K562 (cell line): ENCODE results near the gene CD300H. TPM values are rescaled to one million over a fixed set of nuclear protein-coding genes. Genes with fewer than 3 reads are reported as not detected.
A peak's percentile ranks its signal among the peaks of the same experiment; 100 is the strongest.

Experiments used
- ARID4B ChIP-seq: sonication (generic); formaldehyde crosslinking; IDR thresholded peaks from 2 replicates; pipeline ENCODE4 v1.8.0; 2022; ENCODE audit warnings: mild to moderate bottlenecking, missing genetic modification reagents
- ATF7 ChIP-seq: fragments of 450-650 bp; IDR thresholded peaks from 2 replicates; pipeline ENCODE4 v1.7.1; 2014; ENCODE audit warnings: mild to moderate bottlenecking, moderate library complexity
- BACH1 ChIP-seq: fragments of 200-800 bp; sonication (Bioruptor generic); IDR thresholded peaks from 2 replicates; pipeline ENCODE4 v1.6.1; 2016; ENCODE audit warnings: missing genetic modification characterization, missing compliant biosample characterization
- C11orf30 ChIP-seq: fragments of 450-650 bp; IDR thresholded peaks from 2 replicates; pipeline ENCODE4 v1.6.1; 2016; ENCODE audit warnings: low read depth, mild to moderate bottlenecking
- CBFA2T3 ChIP-seq: fragments of 450-650 bp; IDR thresholded peaks from 2 replicates; pipeline ENCODE4 v1.6.1; 2017
- EP400 ChIP-seq: fragments of 450-650 bp; IDR thresholded peaks from 2 replicates; pipeline ENCODE4 v1.6.1; 2017; ENCODE audit warnings: antibody characterized with exemption, mild to moderate bottlenecking, moderate library complexity
- FOSL1 ChIP-seq: fragments of 200-800 bp; sonication (Bioruptor generic); conservative IDR thresholded peaks from 2 replicates; pipeline ENCODE4 v1.6.1; 2016; ENCODE audit warnings: missing genetic modification characterization, missing compliant biosample characterization
- FOXO4 ChIP-seq: fragments of 450-650 bp; formaldehyde crosslinking; IDR thresholded peaks from 2 replicates; pipeline ENCODE4 v1.4.0; 2020; ENCODE audit warnings: mild to moderate bottlenecking, moderate library complexity
- HDAC1 ChIP-seq, 2 experiments: fragments of 450-650 bp; IDR thresholded peaks; 2 replicates each; pipeline ENCODE4 v1.6.1; 2016 to 2017; ENCODE audit warnings: inconsistent platforms in 1 of 2, mild to moderate bottlenecking in 1 of 2, moderate library complexity in 1 of 2
- MTA1 ChIP-seq: fragments of 450-650 bp; IDR thresholded peaks from 2 replicates; pipeline ENCODE4 v1.6.1; 2017; ENCODE audit warnings: borderline replicate concordance
- NBN ChIP-seq: fragments of 450-650 bp; IDR thresholded peaks from 2 replicates; pipeline ENCODE4 v1.6.1; 2016; ENCODE audit warnings: low read depth, mild to moderate bottlenecking
- NCOR1 ChIP-seq: fragments of 450-650 bp; IDR thresholded peaks from 2 replicates; pipeline ENCODE4 v1.6.1; 2016; ENCODE audit warnings: mild to moderate bottlenecking, moderate library complexity
- RUNX1 ChIP-seq: sonication (generic); IDR thresholded peaks from 2 replicates; pipeline ENCODE4 v1.6.1; 2016; ENCODE audit warnings: antibody characterized with exemption, low read depth
- SLC30A9 ChIP-seq: fragments of 250-450 bp; sonication (Bioruptor Pico); IDR thresholded peaks from 2 replicates; pipeline ENCODE4 v1.8.0; 2022; ENCODE audit warnings: mild to moderate bottlenecking, moderate library complexity
- TFAP4 ChIP-seq: sonication (generic); formaldehyde crosslinking; IDR thresholded peaks from 2 replicates; pipeline ENCODE4 v1.8.0; 2022; ENCODE audit warnings: missing genetic modification reagents, mild to moderate bottlenecking, moderate library complexity, borderline replicate concordance
- TSC22D4 ChIP-seq: fragments of 450-650 bp; IDR thresholded peaks from 2 replicates; pipeline ENCODE4 v1.6.1; 2016; ENCODE audit warnings: missing genetic modification characterization, missing biosample characterization, control low read depth
- ZNF609 ChIP-seq: sonication (generic); formaldehyde crosslinking; IDR thresholded peaks from 2 replicates; pipeline ENCODE4 v1.8.1; 2023; ENCODE audit warnings: missing genetic modification reagents, mild to moderate bottlenecking, borderline replicate concordance
- polyA plus RNA-seq, 8 experiments: library from polyadenylated mRNA; depleted of rRNA in 4 of 8; stranded (reverse) in 5 of 8; unstranded in 3 of 8; fragments of >200 nt; fragmentation: Nextera tagmentation in 2 of 8; fragmentation: Illumina TruSeq in 1 of 8; extraction: Ambion mirVana in 2 of 8; extraction: Trizol in 1 of 8; gene quantifications; 2 replicates each; pipeline versions ENCODE4 v1.2.1 to v1.2.3, GENCODE V29; 2011 to 2014; ENCODE audit warnings: inconsistent platforms in 1 of 8, missing spikeins in 1 of 8
- total RNA-seq, 7 experiments: library from RNA; depleted of rRNA in 6 of 7; stranded (reverse); fragments of >200 nt in 6 of 7; fragmentation: Illumina TruSeq in 2 of 7; extraction: Trizol in 2 of 7; gene quantifications; 2 replicates each; pipeline versions ENCODE4 v1.2.1 to v1.2.3, GENCODE V29; 2011 to 2021; ENCODE audit warnings: low replicate concordance in 1 of 7

CD300H gene
- total and polyA plus RNA-seq, 9 of the 15 experiments (the other 6 are each of a cell fraction or from before 2014, with no cell fraction given) = not detected

- peak; percentile 94; the same call in 1 of the 2 replicates for TF ChIP-seq ZNF609 (CRISPR knock-in tag)
- TF ChIP-seq MTA1 = peak; percentile 82
- TF ChIP-seq CBFA2T3 = peak; percentile 14; the same call in 1 of the 2 replicates
- peak; percentile 91 for TF ChIP-seq C11orf30
- TF ChIP-seq TFAP4 = peak; percentile 59
- peak; percentile 48 for TF ChIP-seq EP400
- TF ChIP-seq NCOR1 = peak; percentile 33; the same call in 1 of the 2 replicates
- TF ChIP-seq TSC22D4 (tag) = peak; percentile 41; the same call in 1 of the 2 replicates
- no peak for TF ChIP-seq RUNX1
- TF ChIP-seq ATF7 = peak; percentile 97
- TF ChIP-seq ARID4B (CRISPR knock-in tag) = peak; percentile 98
- TF ChIP-seq NBN = 0 out of 2 replicates have a peak, but pooled peaks have one; percentile 29
- TF ChIP-seq HDAC1 (IDR thresholded peaks at IDR 0.05) = peak in 1 of 2 experiments; percentile 58; a peak in 2 of 4 replicates
- peak; percentile 86 for TF ChIP-seq FOSL1
- TF ChIP-seq SLC30A9 (CRISPR knock-in tag) = no peak
- TF ChIP-seq BACH1 = peak; percentile 30; the same call in 1 of the 2 replicates
- no peak for TF ChIP-seq FOXO4 (CRISPR knock-in tag)
Observed at GRCh38 chr17:74514632-74515334, 52.5 kb downstream of the CD300H start (continued).
